Activated CD8-positive, alpha-beta memory T cell treated with anti-CD3 and anti-CD28 coated beads, Interleukin-2, amount 50 U/mL, for 1 hour (primary cell): ENCODE results near the gene CAMKMT.

Source experiments
- DNase-seq: peaks from one replicate; pipeline ENCODE4 v3.0.0-alpha.2; 2020; ENCODE audit errors: extremely low read depth

Gene CAMKMT

GRCh38 chr2:44741507-44741906 lies 379.8 kb downstream of the CAMKMT start:
- DNase-seq = no peak

GRCh38 chr2:44742057-44742456 lies 380.3 kb downstream of the CAMKMT start:
- no peak for DNase-seq

GRCh38 chr2:44743473-44743872 lies 381.7 kb downstream of the CAMKMT start:
- no peak for DNase-seq

GRCh38 chr2:44744961-44745892 lies 383.5 kb downstream of the CAMKMT start:
- DNase-seq = no peak

- DNase-seq = no peak
Measured at GRCh38 chr2:44745922-44746766, 384.4 kb downstream of the CAMKMT start.

DNA sequence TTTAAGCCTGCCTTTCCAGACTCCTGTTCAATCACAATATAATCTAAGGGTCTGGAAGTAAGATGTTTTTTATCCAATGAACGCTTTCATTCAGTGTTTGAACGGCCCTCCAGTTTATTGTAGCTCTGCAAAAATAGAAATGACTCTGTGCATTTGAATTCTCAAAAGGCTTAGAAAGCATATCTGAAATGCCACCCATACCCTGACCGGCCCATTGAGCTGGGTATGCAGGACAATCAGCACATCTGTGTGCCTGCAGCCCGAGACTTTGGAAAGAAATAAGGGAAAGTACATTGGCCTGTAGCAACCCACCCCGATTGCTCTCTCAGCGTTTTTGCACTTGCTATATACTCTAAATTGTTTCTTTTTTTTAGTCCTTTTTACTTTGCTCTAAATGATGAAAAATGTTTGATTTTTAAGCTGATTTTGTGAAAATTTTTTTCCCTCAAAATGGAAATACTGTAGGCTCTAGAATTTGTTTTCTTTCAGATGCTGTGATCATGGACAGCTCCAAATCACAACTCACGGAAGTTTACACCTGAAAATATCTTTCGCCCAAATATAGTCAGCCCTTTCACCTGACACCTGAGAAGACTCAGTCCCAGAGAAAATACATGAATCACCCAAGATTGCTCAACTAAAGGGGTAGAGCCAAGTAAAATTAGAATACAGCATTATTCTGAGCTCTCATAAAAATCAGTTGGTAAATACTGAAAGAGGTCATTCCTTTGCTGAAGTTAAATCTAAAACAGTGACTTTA lies 385.3 kb downstream of the CAMKMT start:
- no peak for DNase-seq

DNA sequence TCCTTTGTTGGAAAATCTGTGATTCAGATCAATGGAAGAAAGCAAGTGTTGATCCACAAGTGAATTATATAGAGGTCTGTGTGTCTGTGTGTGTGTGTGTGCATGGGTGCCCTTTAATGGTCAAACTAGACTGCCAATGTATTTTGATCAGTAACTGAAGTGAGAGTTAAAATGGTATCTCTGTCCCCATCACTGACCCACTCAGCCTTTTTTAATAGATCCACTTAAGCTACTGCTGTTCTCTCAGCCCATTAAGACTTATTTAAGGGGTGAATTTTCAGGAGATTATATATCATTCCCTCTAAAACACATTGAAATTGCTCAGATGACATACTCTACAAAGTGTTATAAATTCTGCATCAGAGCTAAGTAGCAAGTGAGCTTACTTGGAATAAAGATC lies 386.0 kb downstream of the CAMKMT start:
- no peak for DNase-seq

- no peak for DNase-seq
Measured at GRCh38 chr2:44751754-44752479, 390.2 kb downstream of the CAMKMT start.

GRCh38 chr2:44752761-44753160 lies 391.0 kb downstream of the CAMKMT start:
- DNase-seq = no peak

- no peak for DNase-seq
Measured at GRCh38 chr2:44753552-44754285, 392.0 kb downstream of the CAMKMT start.

DNA sequence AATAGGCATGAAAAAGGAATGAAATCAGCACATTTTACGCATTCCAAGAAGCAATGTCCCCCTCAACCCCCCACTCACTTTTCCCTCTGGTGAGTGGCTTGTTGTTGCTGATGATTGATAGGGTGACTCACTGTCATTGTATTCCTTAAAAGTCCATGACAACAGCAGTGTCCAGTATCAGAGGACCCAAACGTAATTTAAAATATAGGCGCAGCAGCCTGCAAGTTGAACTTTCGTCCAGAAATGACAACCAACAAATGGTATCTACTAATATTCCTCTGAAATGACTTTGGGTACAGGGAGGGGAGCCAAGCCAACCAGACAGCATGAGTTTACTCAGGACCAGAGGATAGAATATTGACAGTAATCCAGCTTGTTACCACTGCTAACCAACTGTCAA lies 396.8 kb downstream of the CAMKMT start:
- no peak for DNase-seq

DNA sequence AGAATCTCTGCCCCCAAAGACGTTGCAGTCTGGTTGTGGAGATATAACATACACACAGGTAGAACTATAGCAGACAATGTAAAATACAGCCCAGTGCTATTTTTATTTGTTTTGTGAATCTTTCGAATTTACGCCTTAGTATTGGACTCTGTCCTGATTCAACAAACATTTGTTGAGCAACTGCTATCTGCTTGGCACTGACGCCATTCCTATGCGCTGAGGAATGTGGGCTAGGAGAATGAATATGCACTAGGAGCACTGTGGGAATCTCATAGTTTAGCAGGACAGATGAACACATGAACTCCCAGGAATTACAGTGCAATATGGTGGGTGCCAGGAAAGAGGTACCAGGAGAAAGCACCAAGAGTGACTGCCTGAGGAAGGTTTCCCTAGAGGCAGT lies 398.1 kb downstream of the CAMKMT start:
- DNase-seq = no peak

GRCh38 chr2:44763275-44763782 lies 401.6 kb downstream of the CAMKMT start:
- no peak for DNase-seq

- no peak for DNase-seq
Measured at GRCh38 chr2:44766220-44766619, 404.5 kb downstream of the CAMKMT start.

GRCh38 chr2:44766777-44767176 lies 405.0 kb downstream of the CAMKMT start:
- no peak for DNase-seq

- DNase-seq = no peak
Measured at GRCh38 chr2:44767691-44768090, 405.9 kb downstream of the CAMKMT start.

- no peak for DNase-seq
Measured at GRCh38 chr2:44768438-44769236, 406.9 kb downstream of the CAMKMT start.

- DNase-seq = no peak
Measured at GRCh38 chr2:44769349-44770011, 407.7 kb downstream of the CAMKMT start.
